ENCODE measurements around the gene CFTR.

GRCh38 chr7:117673839-117674238 is 194.0 kb downstream of the CFTR start:
- TF ChIP-seq CTCF (IDR thresholded peaks at IDR 0.05) (no peak), POLR2A (IDR thresholded peaks at IDR 0.05) (no peak), EP300 (IDR thresholded peaks at IDR 0.05) (no peak)

Data from ovary (tissue), 3 donors.